IMR-90 (cell line): ENCODE data around the gene NEUROD2.

Source experiments
- RAD21 ChIP-seq: IDR thresholded peaks from 2 replicates; pipeline ENCODE4 v1.6.1; 2012; ENCODE audit warnings: low read length, improper control_type of control experiment
- TF ChIP-seq, protein P1 (sequence below): conservative IDR thresholded peaks from 2 replicates; pipeline ENCODE4 v1.5.1; 2012; ENCODE audit warnings: mild to moderate bottlenecking, low read depth, low read length, improper control_type of control experiment

DNA sequence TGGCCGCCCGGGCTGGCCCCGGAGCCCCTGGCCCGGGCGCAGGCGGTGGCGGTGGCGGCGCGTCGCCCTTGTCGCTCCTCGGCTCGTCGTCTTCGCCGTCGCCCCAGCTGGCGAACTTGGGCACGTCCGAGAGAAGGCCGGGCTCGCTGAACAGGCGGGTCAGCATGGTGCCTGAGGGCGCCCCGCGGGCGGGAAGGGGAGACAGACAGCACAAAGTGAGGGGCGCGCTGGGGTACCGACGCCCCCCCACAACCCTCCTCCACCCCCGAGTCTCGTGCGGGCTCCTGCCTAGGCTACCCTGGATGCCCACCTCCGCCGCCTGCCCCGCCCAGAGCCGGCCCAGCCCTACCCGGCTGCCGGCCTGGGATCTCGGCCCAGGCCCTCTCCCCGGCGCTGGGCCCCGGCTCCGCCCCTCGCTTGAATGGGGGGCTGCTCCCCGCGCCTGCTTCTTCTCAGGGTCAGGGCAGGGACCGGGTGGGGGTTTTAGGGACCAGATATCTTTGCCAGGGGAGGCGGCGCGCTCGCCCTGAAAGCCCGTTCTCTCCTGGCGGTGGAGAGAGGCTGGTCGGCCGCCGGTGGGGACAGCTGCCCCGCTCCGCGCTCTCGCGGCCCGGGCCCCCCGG, 1.2 kb downstream of the NEUROD2 start:
- TF ChIP-seq, protein P1, sequence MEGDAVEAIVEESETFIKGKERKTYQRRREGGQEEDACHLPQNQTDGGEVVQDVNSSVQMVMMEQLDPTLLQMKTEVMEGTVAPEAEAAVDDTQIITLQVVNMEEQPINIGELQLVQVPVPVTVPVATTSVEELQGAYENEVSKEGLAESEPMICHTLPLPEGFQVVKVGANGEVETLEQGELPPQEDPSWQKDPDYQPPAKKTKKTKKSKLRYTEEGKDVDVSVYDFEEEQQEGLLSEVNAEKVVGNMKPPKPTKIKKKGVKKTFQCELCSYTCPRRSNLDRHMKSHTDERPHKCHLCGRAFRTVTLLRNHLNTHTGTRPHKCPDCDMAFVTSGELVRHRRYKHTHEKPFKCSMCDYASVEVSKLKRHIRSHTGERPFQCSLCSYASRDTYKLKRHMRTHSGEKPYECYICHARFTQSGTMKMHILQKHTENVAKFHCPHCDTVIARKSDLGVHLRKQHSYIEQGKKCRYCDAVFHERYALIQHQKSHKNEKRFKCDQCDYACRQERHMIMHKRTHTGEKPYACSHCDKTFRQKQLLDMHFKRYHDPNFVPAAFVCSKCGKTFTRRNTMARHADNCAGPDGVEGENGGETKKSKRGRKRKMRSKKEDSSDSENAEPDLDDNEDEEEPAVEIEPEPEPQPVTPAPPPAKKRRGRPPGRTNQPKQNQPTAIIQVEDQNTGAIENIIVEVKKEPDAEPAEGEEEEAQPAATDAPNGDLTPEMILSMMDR = no peak
- no peak for TF ChIP-seq RAD21
